Astrocyte (in vitro differentiated cells and primary cell): ENCODE data around the gene ING1. TPM values are rescaled to one million over a fixed set of nuclear protein-coding genes. Genes with fewer than 3 reads are reported as not detected.

Source experiments
- DNase-seq: peaks from one replicate; pipeline ENCODE4 v3.0.0-alpha.2; 2010; ENCODE audit warnings: low read depth
- FAIRE-seq: peaks from 2 replicates; lab custom pipeline; 2011; peaks lifted over from hg19 to GRCh38; lab: Jason Lieb, UNC
- H2AFZ ChIP-seq: 2 replicates; pipeline ENCODE4 v1.6.0; 2012; ENCODE audit warnings: low read depth, low read length, inconsistent platforms
- H3K27ac ChIP-seq: 2 replicates; pipeline ENCODE4 v1.5.1; 2011; ENCODE audit warnings: low read depth, low read length, inconsistent platforms
- H3K27me3 ChIP-seq: 2 replicates; pipeline ENCODE4 v1.6.0; 2011; ENCODE audit warnings: low read length, inconsistent platforms; ENCODE audit not compliant: insufficient read depth
- H3K36me3 ChIP-seq: 2 replicates; pipeline ENCODE4 v1.5.1; 2011; ENCODE audit warnings: low read length, inconsistent platforms; ENCODE audit not compliant: insufficient read depth
- H3K4me1 ChIP-seq: 2 replicates; pipeline ENCODE4 v1.5.1; 2011; ENCODE audit warnings: low read length, inconsistent platforms; ENCODE audit not compliant: insufficient read depth
- H3K4me2 ChIP-seq: 2 replicates; pipeline ENCODE4 v1.6.0; 2012; ENCODE audit warnings: low read length, inconsistent platforms
- H3K4me3 ChIP-seq: 2 replicates; pipeline ENCODE4 v1.5.1; 2011; ENCODE audit warnings: low read depth, mild to moderate bottlenecking, low read length, inconsistent platforms; ENCODE audit not compliant: insufficient read depth
- H3K79me2 ChIP-seq: 2 replicates; pipeline ENCODE4 v1.6.0; 2012; ENCODE audit warnings: mild to moderate bottlenecking, low read length, inconsistent platforms; ENCODE audit not compliant: insufficient read depth
- H3K9ac ChIP-seq: 2 replicates; pipeline ENCODE4 v1.6.0; 2012; ENCODE audit warnings: mild to moderate bottlenecking, low read length, inconsistent platforms
- H3K9me3 ChIP-seq: 2 replicates; pipeline ENCODE4 v1.5.1; 2012; ENCODE audit warnings: low read depth, mild to moderate bottlenecking, low read length, inconsistent platforms; ENCODE audit not compliant: insufficient read depth
- H4K20me1 ChIP-seq: 2 replicates; pipeline ENCODE4 v1.6.0; 2012; ENCODE audit warnings: low read length, inconsistent platforms; ENCODE audit not compliant: insufficient read depth
- H3K27ac Mint-ChIP-seq: one replicate; pipeline ENCODE4 v1.8.0; 2021; ENCODE audit warnings: mild to moderate bottlenecking, mixed read lengths; ENCODE audit not compliant: unreplicated experiment
- H3K27me3 Mint-ChIP-seq: one replicate; pipeline ENCODE4 v1.8.0; 2021; ENCODE audit warnings: low read depth, mixed read lengths; ENCODE audit not compliant: unreplicated experiment
- H3K36me3 Mint-ChIP-seq: one replicate; pipeline ENCODE4 v1.8.0; 2021; ENCODE audit warnings: low read depth, mixed read lengths; ENCODE audit not compliant: unreplicated experiment
- H3K4me1 Mint-ChIP-seq: one replicate; pipeline ENCODE4 v1.8.0; 2021; ENCODE audit warnings: low read depth, mixed read lengths; ENCODE audit not compliant: unreplicated experiment
- H3K4me3 Mint-ChIP-seq: one replicate; pipeline ENCODE4 v1.8.0; 2021; ENCODE audit warnings: mild to moderate bottlenecking, moderate library complexity, mixed read lengths; ENCODE audit not compliant: unreplicated experiment
- H3K9me3 Mint-ChIP-seq: one replicate; pipeline ENCODE4 v1.8.0; 2021; ENCODE audit warnings: mild to moderate bottlenecking, mixed read lengths; ENCODE audit not compliant: unreplicated experiment
- CTCF ChIP-seq: IDR thresholded peaks from 2 replicates; pipeline ENCODE4 v1.5.1; 2011; ENCODE audit warnings: low read depth, mild to moderate bottlenecking, inconsistent platforms, low read length, moderate library complexity; ENCODE audit not compliant: insufficient read depth
- EZH2 ChIP-seq: IDR thresholded peaks from 2 replicates; pipeline ENCODE4 v1.6.1; 2012; ENCODE audit warnings: mild to moderate bottlenecking, low read length, inconsistent platforms; ENCODE audit not compliant: insufficient read depth
- total RNA-seq: library from RNA; stranded (reverse); gene quantifications from 2 replicates; pipeline ENCODE4 v1.2.1, GENCODE V29; 2021

The ING1 gene
- total RNA-seq, 1 donor from 2014 or later: 11.8 TPM

GRCh38 chr13:110715395-110716246 lies 2.1 kb downstream of the ING1 start:
- Histone ChIP-seq H3K79me2 (peaks cover 67% of the 10 kb centered on the region), H3K9me3 (no peaks in the 10 kb centered on the region), H3K4me2 (peak overlapping the region; percentile 98), H3K9ac (peak overlapping the region; percentile 98), H3K36me3 (peaks cover 5% of the 10 kb centered on the region), H4K20me1 (peaks cover 37% of the 10 kb centered on the region), H3K4me1 (peaks cover 20% of the 10 kb centered on the region), H2AFZ (peak overlapping the region; percentile 68), H3K4me3 (peak overlapping the region; percentile 92), H3K27ac (peak overlapping the region; percentile 67), H3K27me3 (no peaks in the 10 kb centered on the region)
- Mint-ChIP-seq H3K9me3 (no peaks in the 10 kb centered on the region), H3K27me3 (no peaks in the 10 kb centered on the region), H3K4me3 (peak overlapping the region; percentile 96), H3K27ac (peak overlapping the region; percentile 96), H3K36me3 (no peaks in the 10 kb centered on the region), H3K4me1 (peaks cover 6% of the 10 kb centered on the region)
- peak; percentile 99 for DNase-seq
- no peak for TF ChIP-seq EZH2
- TF ChIP-seq CTCF: no peak
- peak; percentile 55 for FAIRE-seq

- Mint-ChIP-seq H3K4me3 (peak overlapping the region; percentile 96), H3K36me3 (no peaks in the 10 kb centered on the region), H3K27ac (peak overlapping the region; percentile 43), H3K27me3 (no peaks in the 10 kb centered on the region), H3K4me1 (peaks cover 6% of the 10 kb centered on the region), H3K9me3 (no peaks in the 10 kb centered on the region)
- Histone ChIP-seq H4K20me1 (peaks cover 41% of the 10 kb centered on the region), H3K4me3 (peak overlapping the region; percentile 92), H3K9ac (peak overlapping the region; percentile 94), H3K9me3 (no peaks in the 10 kb centered on the region), H3K4me2 (peak overlapping the region; percentile 97), H3K4me1 (peaks cover 20% of the 10 kb centered on the region), H3K27me3 (no peaks in the 10 kb centered on the region), H3K79me2 (peaks cover 73% of the 10 kb centered on the region), H3K36me3 (peaks cover 5% of the 10 kb centered on the region), H2AFZ (peak overlapping the region; percentile 68), H3K27ac (peak overlapping the region; percentile 67)
- no peak for FAIRE-seq
- no peak for TF ChIP-seq CTCF
- TF ChIP-seq EZH2: no peak
- no peak for DNase-seq
Observed at GRCh38 chr13:110716247-110716515, 2.7 kb downstream of the ING1 start.

GRCh38 chr13:110719036-110719710 lies 5.7 kb downstream of the ING1 start:
- no peak overlapping the region for H3K27ac ChIP-seq
- H3K9me3 ChIP-seq: no peaks in the 10 kb centered on the region
- Mint-ChIP-seq H3K4me3 (no peak overlapping the region), H3K27me3 (no peaks in the 10 kb centered on the region), H3K36me3 (no peaks in the 10 kb centered on the region), H3K27ac (no peak overlapping the region), H3K9me3 (no peaks in the 10 kb centered on the region), H3K4me1 (peaks cover 7% of the 10 kb centered on the region)
- H3K9ac ChIP-seq: no peak overlapping the region
- no peak for TF ChIP-seq EZH2
- TF ChIP-seq CTCF: no peak
- H3K4me2 ChIP-seq: no peak overlapping the region
- no peak overlapping the region for H2AFZ ChIP-seq
- peaks cover 44% of the 10 kb centered on the region for H4K20me1 ChIP-seq
- no peak for FAIRE-seq
- H3K4me3 ChIP-seq: no peak overlapping the region
- no peaks in the 10 kb centered on the region for H3K27me3 ChIP-seq
- H3K36me3 ChIP-seq: peaks cover 5% of the 10 kb centered on the region
- peaks cover 14% of the 10 kb centered on the region for H3K4me1 ChIP-seq
- no peak for DNase-seq
- peaks cover 66% of the 10 kb centered on the region for H3K79me2 ChIP-seq
